H4 (cell line): ENCODE measurements around the gene STK32C. TPM values are rescaled to one million over a fixed set of nuclear protein-coding genes. Genes with fewer than 3 reads are reported as not detected.
"Not testable (repeated sequence)": the region's sequence is repeated elsewhere in the genome, so short reads cannot be mapped to it uniquely, and the experiment has no call there.

ENCODE experiments used
- DNase-seq: peaks from one replicate; pipeline ENCODE4 v3.0.0-alpha.2; 2015; ENCODE audit warnings: low spot score
- total RNA-seq: library from RNA; depleted of rRNA; stranded (reverse); fragments of >200 nt; shearing (Covaris generic); gene quantifications from 2 replicates; pipeline ENCODE4 v1.2.3, GENCODE V29; 2014

Gene STK32C
- total RNA-seq, 1 experiment from 2014 or later, result 13.8 TPM

DNA sequence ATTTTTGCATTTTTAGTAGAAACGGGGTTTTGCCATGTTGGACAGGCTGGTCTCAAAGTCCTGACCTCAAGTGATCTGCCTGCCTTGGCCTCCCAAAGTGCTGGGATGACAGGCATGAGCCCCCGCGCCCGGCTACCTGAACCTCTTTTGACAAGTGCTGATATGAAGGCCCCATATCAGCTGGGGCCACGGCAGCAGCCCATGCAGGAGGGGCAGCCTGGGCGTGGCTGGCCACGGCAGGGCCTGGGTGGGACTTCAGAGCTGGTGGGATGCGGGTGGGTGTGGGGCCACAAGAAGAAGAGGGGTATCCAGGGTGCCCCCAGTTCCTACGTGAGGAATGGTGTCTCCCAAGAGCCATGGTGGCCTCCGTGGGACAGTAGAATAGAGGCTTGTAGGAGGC, 31.1 kb upstream of the STK32C start:
- no peak for DNase-seq

DNA sequence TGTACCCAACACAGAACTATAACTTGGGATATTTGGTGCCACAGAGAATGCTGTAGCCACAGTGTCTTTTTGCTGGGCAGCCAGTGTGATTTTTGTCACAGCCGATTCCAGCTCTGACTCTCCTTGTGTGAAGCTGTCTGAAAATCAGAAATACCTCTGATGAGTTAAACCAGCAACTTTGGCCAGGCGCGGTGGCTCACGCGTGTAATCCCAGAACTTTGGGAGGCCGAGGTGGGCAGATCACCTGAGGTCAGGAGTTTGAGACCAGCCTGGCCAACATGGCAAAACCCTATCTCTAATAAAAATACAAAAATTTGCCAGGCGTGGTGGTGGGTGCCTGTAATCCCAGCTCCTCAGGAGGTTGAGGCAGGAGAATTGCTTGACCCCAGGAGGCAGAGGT, 30.1 kb upstream of the STK32C start:
- not testable (repeated sequence) for DNase-seq

DNA sequence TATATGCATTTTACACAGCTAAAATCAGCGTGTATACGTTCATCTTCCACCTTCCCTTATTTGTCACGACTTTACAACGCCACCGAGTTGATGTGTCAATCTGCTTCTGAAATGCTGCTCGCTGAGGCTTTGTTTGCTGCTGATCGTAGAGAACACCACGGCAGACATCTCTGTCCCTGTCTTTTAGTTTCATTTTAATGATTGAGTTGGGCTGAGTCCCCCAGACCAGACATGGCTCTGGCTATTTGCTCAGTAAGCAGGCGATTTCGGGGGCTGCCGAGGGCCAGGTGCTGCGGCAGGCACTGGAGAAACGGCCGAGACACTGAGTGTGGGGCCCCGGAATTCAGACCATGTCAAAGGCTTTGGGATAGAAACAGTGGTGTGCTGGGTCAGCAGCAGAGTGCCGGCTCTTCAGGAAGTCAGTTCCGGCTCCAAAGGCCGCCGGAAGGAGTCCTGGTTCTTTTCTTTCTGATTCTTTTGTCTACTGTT, 29.2 kb upstream of the STK32C start:
- DNase-seq, result no peak

DNA sequence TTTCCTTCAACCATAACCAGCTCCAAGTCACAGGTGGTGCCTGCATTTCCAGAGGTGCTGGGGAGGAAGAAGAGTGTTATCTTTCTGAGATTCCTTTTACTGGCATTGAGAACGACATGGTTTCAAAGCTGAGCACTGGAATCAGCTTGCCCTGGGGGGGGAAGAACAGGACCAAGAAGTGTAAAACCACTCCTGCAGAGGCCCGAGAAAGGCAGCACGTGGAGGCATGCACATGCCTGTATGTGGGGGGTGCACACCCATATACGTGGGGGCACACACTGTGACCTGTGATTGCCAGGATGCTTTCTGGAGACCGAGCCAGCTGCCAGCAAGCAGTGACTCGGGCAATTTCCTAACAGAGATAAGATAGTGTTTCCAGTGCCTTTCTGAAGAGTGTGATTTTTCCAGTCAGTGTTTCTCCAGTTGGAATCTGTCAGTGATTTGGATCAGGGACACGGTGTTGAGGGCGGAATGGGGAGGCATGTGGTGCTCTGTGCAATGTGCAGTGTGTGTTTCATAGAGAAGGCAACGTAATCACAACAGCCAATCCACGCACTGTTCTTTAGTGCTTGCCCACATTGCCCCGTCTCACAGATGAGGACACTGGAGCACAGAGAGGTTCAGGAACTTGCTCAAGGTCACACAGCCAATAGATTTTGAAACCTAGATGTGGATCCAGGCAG, 28.5 kb upstream of the STK32C start:
- DNase-seq, result no peak

DNA sequence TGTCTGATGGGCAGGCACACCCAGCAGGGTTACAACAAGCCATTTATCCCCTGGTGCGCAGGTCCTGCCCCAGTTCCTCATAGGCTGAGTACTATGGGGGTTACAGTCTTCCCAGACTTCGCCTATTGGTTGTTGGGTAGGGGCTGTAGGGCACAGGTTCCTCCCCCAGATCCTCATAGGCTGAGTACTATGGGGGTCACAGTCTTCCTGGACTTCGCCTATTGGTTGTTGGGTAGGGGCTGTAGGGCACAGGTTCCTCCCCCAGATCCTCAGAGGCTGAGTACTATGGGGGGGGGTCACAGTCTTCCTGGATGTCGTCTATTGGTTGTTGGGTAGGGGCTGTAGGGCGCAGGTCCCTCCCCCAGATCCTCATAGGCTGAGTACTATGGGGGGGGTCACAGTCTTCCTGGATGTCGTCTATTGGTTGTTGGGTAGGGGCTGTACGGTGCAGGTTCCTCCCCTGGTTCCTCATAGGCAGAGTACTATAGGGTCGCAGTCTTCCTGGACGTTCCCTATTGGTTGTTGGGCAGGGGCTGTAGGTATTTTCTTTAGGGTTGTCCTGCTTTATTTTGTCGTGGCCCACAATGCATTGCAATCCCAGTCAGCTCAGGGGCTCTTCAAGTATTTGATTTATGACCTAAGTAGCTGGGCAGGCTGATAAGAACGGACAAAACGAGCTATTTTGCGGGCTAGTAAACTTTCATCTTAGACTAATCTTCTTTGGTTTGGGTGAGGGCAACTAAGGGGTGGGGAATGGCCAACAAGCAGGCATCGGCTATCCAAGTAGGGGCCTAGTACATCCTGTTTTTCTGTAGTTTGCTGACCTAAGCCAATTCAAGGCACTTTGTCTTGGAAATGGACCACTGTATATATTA, 27.7 kb upstream of the STK32C start:
- no peak for DNase-seq

DNA sequence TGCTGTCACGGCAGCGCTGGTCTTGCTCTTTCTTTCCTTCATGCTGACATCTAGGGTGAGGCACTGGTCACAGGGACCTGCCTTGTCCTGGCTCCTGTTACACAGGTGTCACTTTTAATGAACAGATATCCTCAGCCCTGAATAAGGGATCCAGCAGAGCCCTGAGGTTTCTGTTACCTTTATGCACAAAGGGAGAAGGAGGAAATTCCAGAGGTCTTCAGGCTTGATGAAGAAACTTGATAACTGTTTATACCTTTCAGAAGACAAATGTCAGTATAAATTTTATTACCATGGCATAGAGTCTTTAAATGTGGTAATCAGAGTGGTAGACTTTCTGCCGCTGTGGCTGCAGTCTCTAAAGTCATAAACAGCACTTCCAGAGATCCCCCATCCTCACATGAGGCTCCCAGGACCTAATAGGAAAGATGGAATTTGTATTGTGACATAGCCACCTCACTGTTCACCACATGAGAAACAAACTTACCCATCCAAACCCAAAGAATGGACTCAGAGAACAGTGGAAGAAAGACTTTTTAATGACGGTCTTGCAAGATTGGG, 27.0 kb upstream of the STK32C start:
- no peak for DNase-seq

DNA sequence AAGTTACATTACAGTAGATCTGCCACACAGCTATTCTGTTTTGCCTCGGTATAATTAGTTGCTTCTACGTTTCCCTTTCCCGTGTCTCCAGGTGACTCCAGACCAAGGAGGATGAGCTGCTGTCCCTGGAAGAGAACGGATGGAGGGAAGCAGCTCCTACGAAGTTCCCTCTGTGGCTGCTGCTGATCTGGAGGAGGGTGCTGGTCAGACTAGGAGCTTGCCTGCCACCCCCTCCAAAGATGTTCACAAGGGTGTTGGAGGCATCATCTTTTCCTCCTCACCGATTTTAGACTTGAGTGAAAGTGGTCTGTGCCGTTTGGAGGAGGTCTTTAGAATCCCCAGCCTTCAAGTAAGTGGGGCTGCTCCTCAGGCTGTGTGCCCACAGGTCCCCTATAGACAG, 25.6 kb upstream of the STK32C start:
- no peak for DNase-seq

DNA sequence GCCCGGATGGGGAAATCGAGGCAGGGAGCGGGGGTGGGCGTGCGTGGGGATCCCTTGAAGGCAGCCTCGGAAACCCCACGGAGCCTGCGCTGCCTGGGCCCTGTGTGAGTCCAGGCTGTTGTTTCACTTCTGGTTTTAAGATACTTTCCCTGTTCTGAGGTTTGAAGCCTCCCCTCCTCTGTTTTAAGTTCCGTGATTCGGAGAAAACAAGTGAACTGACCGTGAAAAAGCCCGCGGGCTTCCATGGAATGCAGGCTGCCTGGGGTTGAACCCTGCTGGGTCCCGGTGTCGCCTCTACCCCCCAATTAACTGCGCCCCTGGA, 24.6 kb upstream of the STK32C start:
- DNase-seq, result no peak

DNA sequence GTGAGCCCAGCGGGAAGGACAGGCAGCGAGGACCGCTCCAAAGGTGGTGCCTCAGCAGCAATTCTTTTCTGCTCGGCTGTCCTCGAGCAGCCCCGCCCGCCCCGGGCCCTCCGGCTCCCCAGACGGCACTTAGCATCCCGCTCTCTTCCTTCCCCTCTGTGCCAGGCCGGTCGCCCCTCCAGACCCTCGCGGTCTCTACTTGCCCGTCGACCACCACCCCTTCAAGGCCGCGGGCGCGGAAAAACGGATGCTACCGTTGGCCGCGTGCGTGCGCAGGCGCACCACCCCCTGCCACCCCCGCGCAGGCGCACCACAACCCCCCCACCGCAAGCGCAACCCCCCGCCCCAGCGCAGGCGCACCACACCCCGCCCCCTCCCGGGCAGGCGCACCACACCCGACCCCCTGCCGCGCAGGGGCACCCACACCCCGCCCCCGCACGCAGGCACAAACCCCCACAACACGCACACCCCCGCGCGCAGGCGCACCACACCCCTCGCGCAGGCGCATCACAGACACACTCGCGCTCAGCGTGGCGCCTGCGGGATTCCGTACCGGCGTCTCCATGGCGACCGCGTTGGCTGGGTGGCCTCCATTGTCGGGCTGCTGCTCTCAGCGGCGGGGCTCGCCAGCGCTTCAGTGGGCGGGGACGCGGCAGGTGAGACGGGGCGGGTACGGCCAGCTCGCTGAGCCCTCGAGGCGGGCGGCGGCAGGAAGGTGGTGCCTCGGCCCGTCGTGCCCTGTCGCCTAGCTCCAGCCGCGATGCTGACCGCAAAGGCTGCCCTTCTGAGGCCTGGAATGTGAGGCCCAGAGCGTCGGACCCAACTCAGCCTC, 24.1 kb upstream of the STK32C start, which contains the start of gene LRRC27:
Gene LRRC27, plus strand, starts transcription at position 593 of the 832 bp plus-strand sequence. CDS start 1,332 bp downstream, outside the sequence.
- peak; percentile 96 for DNase-seq

DNA sequence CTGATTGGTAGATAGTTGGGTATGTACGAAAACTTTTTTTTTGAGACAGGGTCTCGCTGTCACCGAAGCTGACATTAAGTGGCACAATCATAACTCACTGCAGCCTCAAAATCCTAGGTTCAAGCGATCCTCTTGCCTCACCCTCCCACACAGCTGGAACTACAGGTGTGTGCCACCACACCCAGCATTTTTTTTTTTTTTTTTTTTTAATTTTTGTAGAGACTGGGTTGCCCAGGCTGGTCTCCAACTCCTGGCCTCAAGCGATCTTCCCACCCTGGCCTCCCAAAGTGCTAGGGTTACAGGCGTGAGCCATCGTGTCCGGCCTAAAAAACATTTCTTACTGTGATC, 22.7 kb upstream of the STK32C start:
- no peak for DNase-seq

DNA sequence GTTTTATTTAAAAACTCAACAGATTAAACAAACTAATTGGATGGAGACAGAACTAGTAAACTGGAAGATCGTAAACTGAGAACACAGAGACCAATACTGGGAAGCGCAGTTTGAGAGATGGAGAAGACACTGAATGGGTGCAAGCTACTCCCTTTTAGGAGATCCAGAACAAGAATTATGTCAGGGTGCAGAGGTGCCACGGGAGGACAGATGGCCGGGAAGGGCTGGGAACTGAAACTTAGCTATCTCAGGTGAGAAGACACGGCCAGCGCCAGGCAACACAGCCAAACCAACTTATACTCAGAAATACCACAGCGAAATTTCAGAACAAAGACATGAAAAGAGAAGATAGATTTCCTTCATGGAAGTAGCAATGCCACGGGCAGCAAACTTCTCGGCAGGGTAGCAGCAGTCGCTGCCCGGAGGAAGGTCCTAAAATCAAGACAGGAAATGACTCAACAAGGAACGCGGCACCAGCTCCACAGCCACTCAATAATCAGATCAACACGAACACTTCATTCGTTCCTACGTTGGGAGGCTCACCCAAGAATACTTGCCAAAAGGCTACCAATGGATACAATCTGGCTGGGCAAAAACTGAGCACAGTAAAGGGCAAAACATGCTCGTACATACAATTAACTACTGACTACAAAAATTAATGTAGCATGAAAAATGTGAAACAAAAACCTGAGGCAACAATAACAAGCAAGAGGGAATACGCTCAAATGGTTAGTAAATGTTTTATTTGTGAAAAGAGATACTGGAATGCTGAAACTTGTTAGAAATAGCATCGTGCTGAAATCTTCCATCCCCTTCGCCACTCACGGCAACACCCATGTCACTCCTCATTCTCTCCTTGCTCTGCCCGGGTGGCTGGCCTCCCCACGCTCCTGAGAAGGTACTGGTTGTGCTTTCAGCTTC, 22.1 kb upstream of the STK32C start:
- DNase-seq, result peak; percentile 74

DNA sequence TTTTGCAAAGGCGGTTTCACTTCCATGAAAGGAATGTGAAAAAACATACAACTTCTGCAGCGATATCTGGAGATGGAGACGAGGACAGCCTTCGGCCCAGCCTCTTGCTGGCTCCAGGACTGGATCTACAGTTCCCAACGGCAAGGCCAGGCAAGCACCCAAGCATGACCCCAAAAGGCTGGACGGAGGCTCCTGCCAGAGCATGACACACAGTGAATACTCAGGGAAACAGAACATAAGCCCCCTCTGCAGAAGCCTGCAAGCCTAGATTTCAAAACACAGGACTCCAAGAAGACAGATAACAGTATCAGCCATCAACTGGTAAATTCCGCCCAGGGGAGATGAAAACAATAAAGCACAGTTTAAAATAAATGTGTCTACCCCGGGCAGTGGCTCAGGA, 21.0 kb upstream of the STK32C start:
- no peak for DNase-seq

DNA sequence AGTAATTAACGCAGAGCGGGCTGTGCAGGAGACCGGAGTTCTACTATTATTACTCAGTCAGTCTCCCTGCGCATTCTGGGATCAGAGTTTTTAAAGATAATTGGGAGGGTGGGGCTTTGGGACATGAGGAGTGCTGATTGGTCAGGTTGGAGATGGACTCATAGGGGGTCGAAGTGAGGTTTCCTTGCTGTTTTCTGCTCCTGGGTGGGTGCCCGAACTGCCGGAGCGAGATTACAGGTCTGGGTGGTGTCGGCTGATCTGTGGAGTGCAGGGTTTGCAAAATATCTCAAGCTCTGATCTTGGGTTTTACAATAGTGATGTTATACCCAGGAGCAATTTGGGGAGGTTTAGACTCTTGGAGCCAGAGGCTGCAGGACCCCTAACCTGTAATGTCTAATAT, 20.4 kb upstream of the STK32C start:
- DNase-seq, result no peak

DNA sequence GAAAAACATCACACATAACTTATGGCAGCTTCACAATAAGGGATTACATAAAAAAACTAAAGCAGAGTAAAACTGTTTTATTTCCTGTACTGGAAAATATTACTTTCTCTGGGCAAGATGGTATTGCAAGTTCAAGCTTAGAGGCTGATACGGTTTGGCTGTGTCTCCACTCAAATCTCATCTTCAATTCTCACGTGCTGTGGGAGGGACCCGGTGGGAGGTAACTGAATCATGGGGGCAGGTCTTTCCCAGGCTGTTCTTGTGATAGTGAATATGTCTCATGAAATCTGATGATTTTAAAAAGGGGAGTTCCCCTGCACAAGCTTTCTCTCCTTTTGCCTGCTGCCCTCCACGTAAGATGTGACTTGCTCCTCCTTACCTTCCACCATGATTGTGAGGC, 19.2 kb upstream of the STK32C start:
- DNase-seq, result no peak

DNA sequence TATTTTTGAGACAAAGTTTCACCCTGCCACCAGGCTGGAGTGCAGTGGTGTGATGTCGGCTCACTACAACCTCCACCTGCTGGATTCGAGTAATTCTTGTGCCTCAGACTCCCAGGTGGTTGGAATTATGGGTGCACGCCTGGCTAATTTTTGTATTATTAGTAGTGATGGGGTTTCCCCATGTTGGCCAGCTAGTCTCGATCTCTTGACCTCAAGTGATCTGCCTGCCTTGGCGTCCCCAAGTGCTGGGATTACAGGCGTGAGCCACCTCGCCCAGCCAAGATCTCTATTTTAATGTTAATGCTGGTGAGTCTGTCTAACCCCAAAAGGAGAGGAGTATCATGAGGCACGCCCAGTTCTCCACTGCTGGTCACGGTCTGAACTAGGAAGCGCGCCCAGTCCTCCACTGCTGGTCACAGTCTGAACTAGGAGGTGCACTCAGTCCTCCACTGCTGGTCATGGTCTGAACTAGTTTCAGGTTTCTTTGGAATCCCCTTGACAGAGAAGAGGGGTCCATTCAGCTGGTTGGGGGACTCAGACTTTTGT, 18.7 kb upstream of the STK32C start:
- no peak for DNase-seq

DNA sequence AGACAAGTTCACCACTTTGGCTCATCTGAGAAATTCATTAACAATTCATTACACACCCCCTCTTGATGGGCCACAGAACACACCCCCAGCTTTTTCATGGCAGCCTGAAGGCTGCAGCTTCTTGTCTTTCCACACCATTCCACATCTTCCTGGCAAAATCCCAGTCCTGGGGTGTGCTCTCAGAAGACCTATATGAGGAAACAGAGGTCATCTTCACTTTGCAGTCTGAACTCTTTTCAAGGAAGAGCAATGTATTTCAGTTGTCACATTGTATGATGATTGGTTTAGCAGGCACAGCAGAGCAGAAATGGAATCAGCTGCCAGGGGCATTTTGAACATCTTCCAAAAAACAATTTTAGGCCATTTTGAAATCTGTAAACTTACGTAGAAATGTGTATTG, 16.4 kb upstream of the STK32C start:
- DNase-seq, result no peak

DNA sequence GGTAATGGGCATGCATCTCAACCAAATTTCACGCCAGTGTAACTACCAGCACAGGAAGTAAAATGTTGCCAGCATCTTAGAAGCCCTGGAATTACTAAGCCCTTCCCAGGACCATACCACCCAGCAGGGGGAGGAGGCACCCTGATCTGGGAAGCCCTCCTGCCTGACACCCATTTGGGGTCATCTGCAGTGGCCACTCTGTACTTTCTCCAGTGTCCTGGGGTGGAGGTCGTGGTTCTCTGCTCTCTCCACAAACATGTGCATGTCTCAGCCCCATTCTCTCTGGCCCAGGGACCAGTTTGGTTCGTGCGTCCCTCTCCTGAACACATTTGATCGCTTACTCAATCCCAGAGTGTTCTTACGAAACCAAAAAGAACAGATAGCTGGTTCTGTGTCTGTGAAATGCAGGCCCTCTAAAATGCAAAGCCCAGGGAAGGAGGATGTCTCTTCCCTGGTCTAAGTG, 14.9 kb upstream of the STK32C start:
- DNase-seq, result peak; percentile 31

DNA sequence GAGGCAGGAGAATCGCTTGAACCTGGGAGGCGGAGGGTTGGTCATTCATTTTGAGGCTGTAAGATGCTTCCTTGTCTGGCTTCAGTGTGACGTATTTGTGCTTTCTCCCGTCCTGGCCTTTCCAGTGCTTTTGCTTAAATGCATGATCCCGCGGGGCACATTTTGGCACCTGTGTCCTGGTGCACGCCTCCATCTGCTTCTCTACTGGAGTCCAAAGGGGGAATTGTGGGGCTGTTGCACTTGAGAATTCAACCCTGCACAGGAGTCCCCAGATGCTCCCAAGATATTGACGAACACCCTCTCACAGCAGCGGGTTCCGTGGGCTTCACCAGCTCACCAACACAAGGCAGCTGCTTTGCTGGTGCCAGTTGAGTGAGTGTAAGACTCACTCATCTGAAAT, 14.0 kb upstream of the STK32C start:
- no peak for DNase-seq

DNA sequence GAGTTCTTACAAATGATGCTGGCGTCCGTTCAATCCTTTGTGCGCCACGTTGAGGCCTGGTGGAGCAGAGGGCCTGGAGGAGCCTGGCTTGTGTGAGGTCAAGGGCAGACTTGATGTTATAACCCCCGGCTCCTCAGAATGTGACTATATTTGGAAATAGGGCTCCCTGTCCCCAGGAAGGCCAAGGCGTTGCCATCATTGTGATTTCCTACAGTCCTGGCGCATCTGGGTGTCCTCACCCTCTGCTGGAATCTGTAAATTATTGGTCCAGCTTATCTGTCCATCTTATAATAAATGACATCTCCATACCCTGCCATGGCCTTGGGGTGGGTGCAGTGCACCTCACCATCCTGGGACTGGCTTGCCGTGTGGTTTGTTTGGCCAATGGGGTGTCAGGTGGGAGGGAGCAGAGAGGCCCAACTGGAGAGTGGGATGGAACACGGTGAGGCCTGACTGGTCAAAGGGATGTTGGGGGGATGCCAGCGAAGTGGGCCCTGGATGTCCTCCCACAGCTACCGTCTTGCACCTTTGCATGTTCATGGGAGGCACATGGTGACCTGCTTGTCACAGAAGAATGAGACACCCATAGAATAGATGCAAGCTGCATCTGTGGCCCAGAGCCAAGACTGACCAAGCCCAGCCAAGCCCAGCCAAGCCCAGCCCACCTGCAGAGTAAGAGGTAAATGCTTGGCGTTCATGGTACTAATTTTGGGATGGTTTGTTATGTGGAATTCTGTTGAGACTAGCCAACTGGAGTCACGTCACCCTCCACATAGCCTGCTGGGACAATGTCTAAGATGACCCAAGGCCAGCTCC, 13.1 kb upstream of the STK32C start:
- DNase-seq, result peak; percentile 29
